Immature natural killer cell (primary cell): ENCODE results near the gene ALX4. TPM values are rescaled to one million over a fixed set of nuclear protein-coding genes. Genes with fewer than 3 reads are reported as not detected.

Source experiments
- DNase-seq, 3 donors: peaks; one replicate each; pipeline ENCODE4 v3.0.0; 2022; ENCODE audit warnings: mixed read lengths in 1 of 3
- H3K27ac Mint-ChIP-seq, 6 donors: one replicate each; pipeline ENCODE4 v1.8.0; 2020; ENCODE audit warnings: mixed read lengths in 6 of 6, mild to moderate bottlenecking in 5 of 6, inconsistent platforms in 4 of 6, moderate library complexity in 3 of 6
- H3K27me3 Mint-ChIP-seq, 3 donors: one replicate each; pipeline ENCODE4 v1.8.0; 2020 to 2021; ENCODE audit warnings: low read depth in 3 of 3, mild to moderate bottlenecking in 3 of 3, mixed read lengths in 3 of 3, moderate library complexity in 3 of 3, inconsistent platforms in 1 of 3
- H3K36me3 Mint-ChIP-seq, 3 donors: one replicate each; pipeline ENCODE4 v1.8.0; 2020; ENCODE audit warnings: mixed read lengths in 3 of 3, inconsistent platforms in 2 of 3, mild to moderate bottlenecking in 2 of 3
- H3K4me1 Mint-ChIP-seq, 2 donors: one replicate each; pipeline ENCODE4 v1.8.0; 2020; ENCODE audit warnings: inconsistent platforms in 2 of 2, mild to moderate bottlenecking in 2 of 2, mixed read lengths in 2 of 2, moderate library complexity in 1 of 2
- H3K4me3 Mint-ChIP-seq, 5 donors: one replicate each; pipeline ENCODE4 v1.8.0; 2020; ENCODE audit warnings: mild to moderate bottlenecking in 5 of 5, mixed read lengths in 5 of 5, inconsistent platforms in 3 of 5, moderate library complexity in 3 of 5
- H3K9me3 Mint-ChIP-seq, 6 donors: one replicate each; pipeline ENCODE4 v1.8.0; 2020; ENCODE audit warnings: mild to moderate bottlenecking in 6 of 6, mixed read lengths in 6 of 6, inconsistent platforms in 4 of 6, moderate library complexity in 3 of 6
- polyA plus RNA-seq, 3 donors: library from polyadenylated mRNA; unstranded; fragments of 300-500 nt; fragmentation: Illumina TruSeq; gene quantifications; one replicate each; pipeline ENCODE4 v1.2.3, GENCODE V29; 2021

Gene ALX4
- polyA plus RNA-seq, 3 donors from 2014 or later = not detected

DNA sequence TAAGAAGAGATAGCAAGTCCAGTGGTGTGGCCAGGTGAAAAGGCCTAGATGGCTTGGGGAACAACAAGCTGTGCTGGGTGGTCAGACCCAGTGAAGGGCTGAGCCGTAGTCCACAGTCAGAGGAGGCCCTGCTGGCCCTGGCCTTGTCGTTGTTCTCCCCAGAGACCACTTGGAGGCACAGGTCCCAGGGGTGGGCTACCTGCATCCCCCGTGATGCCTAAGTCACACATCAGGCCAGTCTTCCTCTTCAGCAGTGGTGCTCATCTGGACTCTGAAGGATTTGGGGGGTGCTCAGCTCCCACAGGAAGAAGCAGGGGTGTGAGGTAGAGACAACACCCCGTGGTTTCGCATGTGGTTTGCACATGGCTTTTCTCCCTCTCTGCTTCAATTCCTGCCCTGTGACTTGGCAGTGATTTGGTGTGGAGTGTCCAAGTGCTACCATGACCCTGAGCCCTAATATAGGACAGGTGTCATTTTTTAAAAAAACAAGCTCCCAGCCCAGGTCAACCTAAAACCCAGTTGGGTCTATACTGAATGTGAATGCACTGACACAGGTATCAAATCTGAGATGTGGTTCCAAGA is 51.0 kb downstream of the ALX4 start:
- H3K27me3 Mint-ChIP-seq = peaks cover 0 to 6% (median 4%) of the 10 kb centered on the region in 3 donors
- no peaks in the 10 kb centered on the region for H3K9me3 Mint-ChIP-seq
- peak overlapping the region in 2 of 6 donors; percentile 7 to 12 for H3K27ac Mint-ChIP-seq
- H3K36me3 Mint-ChIP-seq = no peaks in the 10 kb centered on the region
- peak overlapping the region in 1 of 5 donors; percentile 12 for H3K4me3 Mint-ChIP-seq
- H3K4me1 Mint-ChIP-seq = peaks cover 38 to 46% of the 10 kb centered on the region in 2 donors
- DNase-seq = no peak

DNA sequence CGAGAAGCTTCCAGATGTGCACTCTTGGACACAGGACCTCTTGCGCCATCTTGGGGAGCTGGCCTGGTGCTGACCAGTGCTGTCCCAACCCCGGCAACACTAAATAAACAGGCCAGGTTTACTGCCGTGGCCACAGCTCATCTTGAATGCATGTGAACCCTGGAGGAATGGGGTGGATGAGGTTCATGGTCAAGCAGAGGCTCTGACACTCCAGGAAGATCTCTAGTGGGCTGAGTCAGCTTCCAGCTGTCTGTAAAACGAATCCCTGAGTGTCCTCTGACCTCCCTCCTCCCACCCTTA is 51.8 kb downstream of the ALX4 start:
- H3K9me3 Mint-ChIP-seq = peaks cover 0 to 7% (median under 1%) of the 10 kb centered on the region in 6 donors
- peaks cover 38 to 46% of the 10 kb centered on the region in 2 donors for H3K4me1 Mint-ChIP-seq
- no peak for DNase-seq
- peaks cover under 1 to 7% (median 6%) of the 10 kb centered on the region in 3 donors for H3K36me3 Mint-ChIP-seq
- H3K27ac Mint-ChIP-seq = no peak overlapping the region
- H3K4me3 Mint-ChIP-seq = no peak overlapping the region
- H3K27me3 Mint-ChIP-seq = peaks cover 0 to 6% (median 4%) of the 10 kb centered on the region in 3 donors

GRCh38 chr11:44257338-44258189 is 52.4 kb downstream of the ALX4 start:
- peaks cover 7 to 12% (median 12%) of the 10 kb centered on the region in 3 donors for H3K36me3 Mint-ChIP-seq
- H3K9me3 Mint-ChIP-seq = peaks cover 2 to 13% (median 6%) of the 10 kb centered on the region in 6 donors
- no peak for DNase-seq
- peak overlapping the region in 2 of 6 donors; percentile 9 to 59 for H3K27ac Mint-ChIP-seq
- H3K4me3 Mint-ChIP-seq = peak overlapping the region in 4 of 5 donors; percentile 18 to 58 (median 30)
- peaks cover 38 to 46% of the 10 kb centered on the region in 2 donors for H3K4me1 Mint-ChIP-seq
- peaks cover 2 to 6% (median 3%) of the 10 kb centered on the region in 3 donors for H3K27me3 Mint-ChIP-seq

DNA sequence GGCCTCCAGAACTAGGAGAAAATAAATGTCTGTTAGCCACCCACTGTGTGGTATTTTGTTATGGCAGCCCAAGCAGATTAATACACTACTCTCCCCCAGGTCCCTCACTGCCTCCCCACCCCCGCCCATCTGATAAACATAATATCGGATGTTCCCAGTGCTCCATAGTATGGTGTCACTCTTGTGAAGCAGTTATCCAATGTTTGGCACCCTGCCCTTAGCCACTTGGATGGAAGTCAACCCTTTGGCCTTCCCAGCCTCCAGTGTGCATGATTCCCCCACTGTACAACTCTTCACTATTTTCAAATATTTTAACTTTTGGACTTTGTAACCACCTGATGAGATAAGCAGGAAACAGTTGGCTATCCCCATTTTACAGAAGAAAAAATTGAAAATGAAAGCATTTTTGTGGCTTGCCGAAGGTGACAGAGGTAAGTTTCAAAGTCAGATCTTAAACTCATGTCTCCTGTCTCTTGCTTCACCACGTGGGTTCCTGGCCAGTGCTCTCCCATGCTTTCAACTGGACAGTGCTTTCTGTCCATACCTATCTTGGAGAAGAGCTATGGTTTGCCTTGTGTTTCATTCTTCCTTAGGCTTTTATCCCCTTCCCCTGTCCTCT is 53.2 kb downstream of the ALX4 start:
- Mint-ChIP-seq H3K27me3 (peaks cover 0 to 6% (median 3%) of the 10 kb centered on the region in 3 donors), H3K9me3 (peaks cover 9 to 21% (median 13%) of the 10 kb centered on the region in 6 donors), H3K4me1 (peaks cover 38 to 46% of the 10 kb centered on the region in 2 donors), H3K27ac (peak overlapping the region in 2 of 6 donors; percentile 9 to 59), H3K36me3 (peaks cover 14 to 20% (median 20%) of the 10 kb centered on the region in 3 donors), H3K4me3 (peak overlapping the region in 2 of 5 donors; percentile 41 to 58)
- DNase-seq = no peak

DNA sequence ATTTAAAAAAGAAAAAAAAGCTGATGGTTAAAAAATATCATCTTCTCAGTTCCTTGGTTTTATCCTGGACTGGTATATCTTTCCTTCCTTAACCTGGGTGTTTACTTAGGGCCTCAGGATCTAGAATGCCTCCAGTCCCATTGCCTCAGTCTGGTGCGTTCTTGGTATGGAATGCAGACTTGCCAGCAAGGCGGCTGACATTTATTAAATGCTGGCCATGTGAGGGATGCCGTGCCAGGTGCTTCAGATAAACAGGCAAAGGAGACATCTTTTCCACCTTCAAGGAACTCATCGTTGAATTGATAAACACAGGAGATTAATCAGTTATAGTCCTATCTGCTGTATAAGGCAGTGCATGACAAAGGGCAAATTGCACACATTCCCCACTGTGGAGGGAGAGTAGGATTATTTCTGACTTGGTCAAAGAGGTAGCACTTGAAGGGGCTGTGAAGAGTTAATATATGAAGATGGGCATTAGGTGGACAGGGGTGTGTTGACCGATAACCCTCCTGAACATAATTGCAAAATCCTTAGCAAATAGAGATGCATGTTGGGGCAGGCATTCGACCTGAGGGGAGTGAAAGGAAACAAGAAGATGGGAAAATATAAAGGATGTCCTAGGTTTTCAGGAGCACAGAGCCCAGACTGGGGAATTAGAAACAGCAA is 54.4 kb downstream of the ALX4 start:
- no peak for DNase-seq
- Mint-ChIP-seq H3K9me3 (peaks cover 10 to 26% (median 15%) of the 10 kb centered on the region in 6 donors), H3K27me3 (peaks cover 0 to 6% (median 3%) of the 10 kb centered on the region in 3 donors), H3K36me3 (peaks cover 27 to 33% (median 32%) of the 10 kb centered on the region in 3 donors), H3K4me1 (peaks cover 38 to 46% of the 10 kb centered on the region in 2 donors), H3K27ac (no peak overlapping the region), H3K4me3 (no peak overlapping the region)

DNA sequence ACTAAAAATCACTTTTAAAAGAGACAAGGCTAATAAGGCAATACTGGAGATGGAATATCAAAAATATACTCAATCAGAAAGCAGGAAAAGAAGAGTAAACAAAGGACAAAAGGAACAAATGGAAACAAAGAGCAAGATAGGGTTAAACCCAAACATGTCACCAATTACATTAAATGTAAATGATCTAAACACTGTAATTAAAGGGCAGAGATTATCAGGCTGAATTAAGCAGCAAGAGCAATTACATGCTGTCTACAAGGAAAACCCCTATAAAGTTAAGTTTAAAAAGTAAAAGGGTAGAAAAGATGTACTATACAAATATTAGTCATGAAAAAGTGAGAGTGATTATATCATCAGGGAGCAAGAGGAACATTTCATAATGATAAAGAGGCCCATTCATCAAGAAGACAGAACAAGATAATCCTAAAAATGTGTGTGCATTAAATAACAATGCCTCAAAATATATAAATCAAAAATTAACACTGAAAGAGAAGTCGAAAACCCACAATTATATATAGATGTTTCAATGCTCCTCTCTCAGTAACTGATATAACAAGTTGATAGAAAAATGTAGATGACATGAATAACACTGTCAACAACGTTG is 56.8 kb downstream of the ALX4 start:
- no peak for DNase-seq
- H3K4me3 Mint-ChIP-seq = no peak overlapping the region
- peaks cover 0 to 3% (median 3%) of the 10 kb centered on the region in 3 donors for H3K27me3 Mint-ChIP-seq
- peaks cover 37 to 53% (median 51%) of the 10 kb centered on the region in 3 donors for H3K36me3 Mint-ChIP-seq
- peaks cover 10 to 26% (median 15%) of the 10 kb centered on the region in 6 donors for H3K9me3 Mint-ChIP-seq
- H3K4me1 Mint-ChIP-seq = peaks cover 20 to 27% of the 10 kb centered on the region in 2 donors
- H3K27ac Mint-ChIP-seq = no peak overlapping the region

DNA sequence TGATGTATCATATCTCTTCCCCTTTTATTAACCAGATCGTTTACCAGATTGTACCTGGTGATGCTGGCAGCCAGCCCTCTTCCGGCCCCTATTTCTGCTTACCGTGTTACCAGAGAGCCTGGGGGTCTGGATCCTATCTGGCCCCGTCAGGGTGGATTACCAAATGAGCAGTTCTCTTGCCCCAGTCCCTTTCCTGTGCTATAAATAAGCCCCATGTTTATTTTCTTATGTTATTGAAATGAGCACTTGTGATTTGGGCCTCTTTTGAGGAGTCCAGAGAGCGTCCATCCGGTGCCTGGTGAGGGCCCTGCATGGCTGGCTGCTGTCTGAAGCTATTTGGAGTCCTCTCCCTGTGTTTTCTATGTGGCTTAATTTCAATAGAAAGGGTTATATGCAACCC is 59.5 kb downstream of the ALX4 start:
- peaks cover 49 to 65% (median 61%) of the 10 kb centered on the region in 3 donors for H3K36me3 Mint-ChIP-seq
- H3K9me3 Mint-ChIP-seq = peaks cover 10 to 26% (median 15%) of the 10 kb centered on the region in 6 donors
- H3K4me3 Mint-ChIP-seq = no peak overlapping the region
- no peak overlapping the region for H3K27ac Mint-ChIP-seq
- peaks cover 0 to 3% (median 0%) of the 10 kb centered on the region in 3 donors for H3K27me3 Mint-ChIP-seq
- DNase-seq = no peak
- H3K4me1 Mint-ChIP-seq = peaks cover 0 to 8% of the 10 kb centered on the region in 2 donors

- Mint-ChIP-seq H3K27ac (no peak overlapping the region), H3K4me3 (no peak overlapping the region), H3K27me3 (peaks cover 0 to 3% (median 0%) of the 10 kb centered on the region in 3 donors), H3K9me3 (peaks cover 10 to 20% (median 12%) of the 10 kb centered on the region in 6 donors), H3K36me3 (peaks cover 66 to 77% (median 67%) of the 10 kb centered on the region in 3 donors), H3K4me1 (peaks cover 0 to 8% of the 10 kb centered on the region in 2 donors)
- no peak for DNase-seq
Observed at GRCh38 chr11:44248109-44248508, 61.8 kb downstream of the ALX4 start.

DNA sequence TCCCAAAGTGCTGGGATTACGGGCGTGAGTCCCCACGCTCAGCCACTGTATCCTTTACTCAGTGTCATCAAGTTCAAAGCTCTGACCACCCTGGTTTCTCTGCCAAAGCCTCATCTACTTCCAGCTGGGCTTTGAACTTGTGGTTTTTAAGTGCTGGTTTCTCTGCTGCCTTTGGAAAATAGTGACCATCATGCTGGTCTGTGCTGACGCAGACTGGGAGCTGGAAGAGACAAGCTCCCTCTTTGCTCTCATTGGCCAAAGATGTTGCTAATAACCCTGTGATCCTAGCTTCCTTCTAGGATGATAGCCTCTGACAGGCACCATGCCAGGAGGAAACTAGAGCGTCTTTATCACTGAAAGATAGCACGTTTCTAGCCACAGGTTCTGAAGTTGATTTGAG is 62.4 kb downstream of the ALX4 start:
- peaks cover 64 to 76% (median 66%) of the 10 kb centered on the region in 3 donors for H3K36me3 Mint-ChIP-seq
- H3K27ac Mint-ChIP-seq = no peak overlapping the region
- H3K9me3 Mint-ChIP-seq = peaks cover 6 to 14% (median 8%) of the 10 kb centered on the region in 6 donors
- H3K4me1 Mint-ChIP-seq = peaks cover 0 to 8% of the 10 kb centered on the region in 2 donors
- H3K4me3 Mint-ChIP-seq = no peak overlapping the region
- DNase-seq = no peak
- no peaks in the 10 kb centered on the region for H3K27me3 Mint-ChIP-seq

- peaks cover 0 to 7% (median under 1%) of the 10 kb centered on the region in 6 donors for H3K9me3 Mint-ChIP-seq
- H3K4me1 Mint-ChIP-seq = peaks cover 0 to 8% of the 10 kb centered on the region in 2 donors
- no peaks in the 10 kb centered on the region for H3K27me3 Mint-ChIP-seq
- peaks cover 56 to 69% (median 58%) of the 10 kb centered on the region in 3 donors for H3K36me3 Mint-ChIP-seq
- H3K4me3 Mint-ChIP-seq = no peak overlapping the region
- no peak for DNase-seq
- no peak overlapping the region for H3K27ac Mint-ChIP-seq
Observed at GRCh38 chr11:44246726-44247125, 63.2 kb downstream of the ALX4 start.

- DNase-seq = no peak
- Mint-ChIP-seq H3K27me3 (no peaks in the 10 kb centered on the region), H3K36me3 (peaks cover 41 to 50% (median 46%) of the 10 kb centered on the region in 3 donors), H3K9me3 (no peaks in the 10 kb centered on the region), H3K4me3 (no peak overlapping the region), H3K4me1 (peaks cover 0 to 8% of the 10 kb centered on the region in 2 donors), H3K27ac (no peak overlapping the region)
Observed at GRCh38 chr11:44244639-44245310, 65.2 kb downstream of the ALX4 start.

- peaks cover 0 to 8% of the 10 kb centered on the region in 2 donors for H3K4me1 Mint-ChIP-seq
- DNase-seq = no peak
- no peaks in the 10 kb centered on the region for H3K9me3 Mint-ChIP-seq
- H3K27me3 Mint-ChIP-seq = no peaks in the 10 kb centered on the region
- H3K4me3 Mint-ChIP-seq = no peak overlapping the region
- peak overlapping the region in 1 of 6 donors; percentile 43 for H3K27ac Mint-ChIP-seq
- H3K36me3 Mint-ChIP-seq = peaks cover 39 to 45% (median 45%) of the 10 kb centered on the region in 3 donors
Observed at GRCh38 chr11:44243595-44244343, 66.2 kb downstream of the ALX4 start.
